A673 (cell line): ENCODE data around the gene PTPN14. TPM values are rescaled to one million over a fixed set of nuclear protein-coding genes. Genes with fewer than 3 reads are reported as not detected.

Experiments used
- BruUV-seq: library from RNA; stranded (reverse); fragments of 400-500 nt; replicated peaks from 2 replicates; lab custom pipeline; 2021; lab: Mats Ljungman, UMichigan
- CTCF ChIA-PET: fragments of 300-600 bp; sonication (Branson Sonifier 250); formaldehyde crosslinking; loops from one replicate; lab custom pipeline; 2022; ENCODE audit warnings: antibody characterized with exemption; lab: Charles Lee
- POLR2A ChIA-PET: fragments of 300-600 bp; sonication (Branson Sonifier 250); formaldehyde crosslinking; loops from one replicate; lab custom pipeline; 2022; ENCODE audit warnings: antibody characterized with exemption; ENCODE audit not compliant: low non-redundant PET; lab: Charles Lee
- DNase-seq: peaks from one replicate; pipeline ENCODE4 v3.0.0-alpha.2; 2015; ENCODE audit warnings: low spot score
- H3K27ac ChIP-seq: fragments of 200-600 bp; sonication (generic); 2 replicates; pipeline ENCODE4 v1.5.1; 2016; ENCODE audit warnings: mixed run types, low read depth, mild to moderate bottlenecking, mixed read lengths, antibody characterized with exemption, low read length; ENCODE audit not compliant: poor library complexity, severe bottlenecking
- H3K27me3 ChIP-seq: fragments of 200-600 bp; sonication (generic); replicated peaks from 2 replicates; pipeline ENCODE4 v1.6.1; 2017; ENCODE audit warnings: mixed run types, low read depth, mild to moderate bottlenecking, mixed read lengths, antibody characterized with exemption, low read length; ENCODE audit not compliant: insufficient read depth, poor library complexity
- H3K36me3 ChIP-seq: fragments of 200-600 bp; sonication (generic); 2 replicates; pipeline ENCODE4 v1.6.1; 2016; ENCODE audit warnings: mixed run types, mild to moderate bottlenecking, mixed read lengths, antibody characterized with exemption, low read length; ENCODE audit not compliant: insufficient read depth, poor library complexity, severe bottlenecking
- H3K4me1 ChIP-seq: fragments of 200-600 bp; sonication (generic); 2 replicates; pipeline ENCODE4 v1.6.1; 2017; ENCODE audit warnings: mixed run types, mild to moderate bottlenecking, mixed read lengths, antibody characterized with exemption, low read length; ENCODE audit not compliant: insufficient read depth, poor library complexity, severe bottlenecking
- H3K4me3 ChIP-seq: fragments of 200-600 bp; sonication (generic); 2 replicates; pipeline ENCODE4 v1.5.1; 2016; ENCODE audit warnings: low read depth, mixed run types, mild to moderate bottlenecking, mixed read lengths, low read length; ENCODE audit not compliant: poor library complexity, severe bottlenecking
- H3K9me3 ChIP-seq: fragments of 200-600 bp; sonication (generic); 2 replicates; pipeline ENCODE4 v1.6.1; 2016; ENCODE audit warnings: mixed run types, low read depth, mild to moderate bottlenecking, mixed read lengths, antibody characterized with exemption, low read length; ENCODE audit not compliant: poor library complexity, severe bottlenecking
- CTCF ChIP-seq: fragments of 300-800, 200-600 bp; sonication (generic); conservative IDR thresholded peaks from 2 replicates; pipeline ENCODE4 v1.5.1; 2017; ENCODE audit warnings: low read depth, mild to moderate bottlenecking, antibody characterized with exemption, low read length, moderate library complexity, mixed read lengths
- EZH2 ChIP-seq: fragments of 200-600 bp; sonication (generic); IDR thresholded peaks from 2 replicates; pipeline ENCODE4 v1.6.1; 2017; ENCODE audit warnings: borderline replicate concordance, low read depth, mild to moderate bottlenecking, mixed read lengths, antibody characterized with exemption, low read length; ENCODE audit not compliant: poor library complexity, severe bottlenecking
- intact Hi-C: fragments of 100-400 bp; cut with micrococcal nuclease; formaldehyde crosslinking; loops from one replicate; pipeline ENCODE4 v1.10.0; 2022; ENCODE audit not compliant: unreplicated experiment
- total RNA-seq: library from RNA; stranded (reverse); gene quantifications from 2 replicates; pipeline ENCODE4 v1.2.3, GENCODE V29; 2021

Gene PTPN14
- total RNA-seq, 1 experiment from 2014 or later = 114 TPM

GRCh38 chr1:214553142-214553710 lies 1.8 kb upstream of the PTPN14 start:
- Histone ChIP-seq H3K4me3 (no peak overlapping the region), H3K27ac (no peak overlapping the region), H3K4me1 (peaks cover 14% of the 10 kb centered on the region), H3K27me3 (no peaks in the 10 kb centered on the region), H3K36me3 (no peaks in the 10 kb centered on the region), H3K9me3 (no peaks in the 10 kb centered on the region)
- TF ChIP-seq CTCF (no peak), EZH2 (no peak)
- BruUV-seq = no TSS peak
- no peak for DNase-seq
- POLR2A ChIA-PET = interaction anchor here (1.2 kb wide), 1 partner anchor 8 kb away, joined by 5 read pairs; no protein-coding TSS in a partner anchor
- intact Hi-C loops = no loop called here
- CTCF ChIA-PET = no interaction called here

GRCh38 chr1:214552174-214552608 lies 789 bp upstream of the PTPN14 start:
- DNase-seq = peak; percentile 82
- ChIA-PET POLR2A (interaction anchor here (0.6 to 1.2 kb wide), 3 partner anchors 9 to 98 kb away, joined by 3 to 5 read pairs (median 3); no protein-coding TSS in a partner anchor), CTCF (interaction anchor here (1.0 to 1.5 kb wide), 2 partner anchors 32 to 163 kb away, joined by 3 to 6 read pairs; no protein-coding TSS in a partner anchor)
- Histone ChIP-seq H3K9me3 (no peaks in the 10 kb centered on the region), H3K27me3 (no peaks in the 10 kb centered on the region), H3K4me3 (peak overlapping the region; percentile 92), H3K4me1 (peaks cover 24% of the 10 kb centered on the region), H3K27ac (peak overlapping the region; percentile 93), H3K36me3 (no peaks in the 10 kb centered on the region)
- intact Hi-C loops = no loop called here
- no peak for TF ChIP-seq EZH2
- TSS peak; percentile 89 for BruUV-seq

- DNase-seq = peak; percentile 72
- H3K4me3 ChIP-seq = peak overlapping the region; percentile 92
- H3K36me3 ChIP-seq = no peaks in the 10 kb centered on the region
- intact Hi-C loops = loop anchor here (2.0 kb wide), 2 partner anchors 96 to 146 kb away; no protein-coding TSS in a partner anchor
- peaks cover 36% of the 10 kb centered on the region for H3K4me1 ChIP-seq
- no peak for TF ChIP-seq CTCF
- no peak for TF ChIP-seq EZH2
- no peaks in the 10 kb centered on the region for H3K27me3 ChIP-seq
- no peaks in the 10 kb centered on the region for H3K9me3 ChIP-seq
- POLR2A ChIA-PET = interaction anchor here (0.6 kb wide), 1 partner anchor 59 kb away, joined by 3 read pairs; no protein-coding TSS in a partner anchor
- peak overlapping the region; percentile 90 for H3K27ac ChIP-seq
- BruUV-seq = no TSS peak
- CTCF ChIA-PET = interaction anchor here (0.6 to 1.5 kb wide), 5 partner anchors 34 to 337 kb away, joined by 3 to 6 read pairs (median 4); no protein-coding TSS in a partner anchor
These were observed 456 bp downstream of the PTPN14 start for GRCh38 chr1:214550857-214551435.
